Measurements from ENCODE around the gene SEMA5B.

Gene SEMA5B

GRCh38 chr3:122917412-122917811, 110.2 kb downstream of the SEMA5B start:
- Histone ChIP-seq H3K9ac (ENCODE audit: low read length) (no peak overlapping the region), H3K4me3 (ENCODE audit: low read length) (no peak overlapping the region), H3K36me3 (ENCODE audit: control insufficient read depth, insufficient read depth, low read length, severe bottlenecking) (no peaks in the 10 kb centered on the region), H3K4me1 (ENCODE audit: control insufficient read depth, insufficient read depth, low read length) (no peaks in the 10 kb centered on the region), H3K9me3 (ENCODE audit: control insufficient read depth, low read length) (no peaks in the 10 kb centered on the region), H3K27me3 (replicated peaks; ENCODE audit: control insufficient read depth, insufficient read depth, low read length) (peaks cover 55% of the 10 kb centered on the region)
- DNase-seq (ENCODE audit: low read depth), result no peak

- Histone ChIP-seq H3K4me1 (ENCODE audit: control insufficient read depth, insufficient read depth, low read length) (no peaks in the 10 kb centered on the region), H3K9ac (ENCODE audit: low read length) (no peak overlapping the region), H3K9me3 (ENCODE audit: control insufficient read depth, low read length) (no peaks in the 10 kb centered on the region), H3K27me3 (replicated peaks; ENCODE audit: control insufficient read depth, insufficient read depth, low read length) (peaks cover 56% of the 10 kb centered on the region), H3K36me3 (ENCODE audit: control insufficient read depth, insufficient read depth, low read length, severe bottlenecking) (no peaks in the 10 kb centered on the region), H3K4me3 (ENCODE audit: low read length) (no peak overlapping the region)
- no peak for DNase-seq (ENCODE audit: low read depth)
Observed at GRCh38 chr3:122916580-122916979, 111.0 kb downstream of the SEMA5B start.

- Histone ChIP-seq H3K9ac (ENCODE audit: low read length) (no peak overlapping the region), H3K9me3 (ENCODE audit: control insufficient read depth, low read length) (no peaks in the 10 kb centered on the region), H3K36me3 (ENCODE audit: control insufficient read depth, insufficient read depth, low read length, severe bottlenecking) (no peaks in the 10 kb centered on the region), H3K4me3 (ENCODE audit: low read length) (no peak overlapping the region), H3K27me3 (replicated peaks; ENCODE audit: control insufficient read depth, insufficient read depth, low read length) (peaks cover 54% of the 10 kb centered on the region), H3K4me1 (ENCODE audit: control insufficient read depth, insufficient read depth, low read length) (no peaks in the 10 kb centered on the region)
- DNase-seq (ENCODE audit: low read depth), result no peak
Observed at GRCh38 chr3:122916084-122916483, 111.5 kb downstream of the SEMA5B start.

- Histone ChIP-seq H3K36me3 (ENCODE audit: control insufficient read depth, insufficient read depth, low read length, severe bottlenecking) (no peaks in the 10 kb centered on the region), H3K9ac (ENCODE audit: low read length) (no peak overlapping the region), H3K4me1 (ENCODE audit: control insufficient read depth, insufficient read depth, low read length) (no peaks in the 10 kb centered on the region), H3K4me3 (ENCODE audit: low read length) (no peak overlapping the region), H3K27me3 (replicated peaks; ENCODE audit: control insufficient read depth, insufficient read depth, low read length) (peaks cover 48% of the 10 kb centered on the region), H3K9me3 (ENCODE audit: control insufficient read depth, low read length) (no peaks in the 10 kb centered on the region)
- DNase-seq (ENCODE audit: low read depth), result no peak
Observed at GRCh38 chr3:122915300-122916055, 112.1 kb downstream of the SEMA5B start.

GRCh38 chr3:122913539-122914100, 113.9 kb downstream of the SEMA5B start:
- no peaks in the 10 kb centered on the region for H3K4me1 ChIP-seq (ENCODE audit: control insufficient read depth, insufficient read depth, low read length)
- H3K4me3 ChIP-seq (ENCODE audit: low read length), result no peak overlapping the region
- DNase-seq (ENCODE audit: low read depth), result no peak
- peaks cover 48% of the 10 kb centered on the region for H3K27me3 ChIP-seq (replicated peaks; ENCODE audit: control insufficient read depth, insufficient read depth, low read length)
- H3K9me3 ChIP-seq (ENCODE audit: control insufficient read depth, low read length), result no peaks in the 10 kb centered on the region
- H3K9ac ChIP-seq (ENCODE audit: low read length), result no peak overlapping the region
- no peaks in the 10 kb centered on the region for H3K36me3 ChIP-seq (ENCODE audit: control insufficient read depth, insufficient read depth, low read length, severe bottlenecking)

- Histone ChIP-seq H3K9me3 (ENCODE audit: control insufficient read depth, low read length) (no peaks in the 10 kb centered on the region), H3K4me1 (ENCODE audit: control insufficient read depth, insufficient read depth, low read length) (no peaks in the 10 kb centered on the region), H3K27me3 (replicated peaks; ENCODE audit: control insufficient read depth, insufficient read depth, low read length) (peaks cover 48% of the 10 kb centered on the region), H3K36me3 (ENCODE audit: control insufficient read depth, insufficient read depth, low read length, severe bottlenecking) (no peaks in the 10 kb centered on the region), H3K9ac (ENCODE audit: low read length) (no peak overlapping the region), H3K4me3 (ENCODE audit: low read length) (no peak overlapping the region)
- DNase-seq (ENCODE audit: low read depth), result no peak
Observed at GRCh38 chr3:122912772-122913538, 114.6 kb downstream of the SEMA5B start.

GRCh38 chr3:122911901-122912300, 115.7 kb downstream of the SEMA5B start:
- H3K36me3 ChIP-seq (ENCODE audit: control insufficient read depth, insufficient read depth, low read length, severe bottlenecking), result no peaks in the 10 kb centered on the region
- DNase-seq (ENCODE audit: low read depth), result no peak
- H3K4me3 ChIP-seq (ENCODE audit: low read length), result no peak overlapping the region
- H3K9me3 ChIP-seq (ENCODE audit: control insufficient read depth, low read length), result no peaks in the 10 kb centered on the region
- no peaks in the 10 kb centered on the region for H3K4me1 ChIP-seq (ENCODE audit: control insufficient read depth, insufficient read depth, low read length)
- peaks cover 52% of the 10 kb centered on the region for H3K27me3 ChIP-seq (replicated peaks; ENCODE audit: control insufficient read depth, insufficient read depth, low read length)
- no peak overlapping the region for H3K9ac ChIP-seq (ENCODE audit: low read length)

GRCh38 chr3:122908251-122908650, 119.3 kb downstream of the SEMA5B start:
- H3K9ac ChIP-seq (ENCODE audit: low read length), result no peak overlapping the region
- no peaks in the 10 kb centered on the region for H3K4me1 ChIP-seq (ENCODE audit: control insufficient read depth, insufficient read depth, low read length)
- no peak for DNase-seq (ENCODE audit: low read depth)
- no peaks in the 10 kb centered on the region for H3K36me3 ChIP-seq (ENCODE audit: control insufficient read depth, insufficient read depth, low read length, severe bottlenecking)
- H3K9me3 ChIP-seq (ENCODE audit: control insufficient read depth, low read length), result peaks cover 15% of the 10 kb centered on the region
- no peak overlapping the region for H3K4me3 ChIP-seq (ENCODE audit: low read length)
- H3K27me3 ChIP-seq (replicated peaks; ENCODE audit: control insufficient read depth, insufficient read depth, low read length), result peaks cover 31% of the 10 kb centered on the region

- Histone ChIP-seq H3K9me3 (ENCODE audit: control insufficient read depth, low read length) (peaks cover 15% of the 10 kb centered on the region), H3K4me1 (ENCODE audit: control insufficient read depth, insufficient read depth, low read length) (no peaks in the 10 kb centered on the region), H3K27me3 (replicated peaks; ENCODE audit: control insufficient read depth, insufficient read depth, low read length) (peaks cover 34% of the 10 kb centered on the region), H3K4me3 (ENCODE audit: low read length) (no peak overlapping the region), H3K9ac (ENCODE audit: low read length) (no peak overlapping the region), H3K36me3 (ENCODE audit: control insufficient read depth, insufficient read depth, low read length, severe bottlenecking) (no peaks in the 10 kb centered on the region)
- no peak for DNase-seq (ENCODE audit: low read depth)
Observed at GRCh38 chr3:122907471-122907870, 120.1 kb downstream of the SEMA5B start.

GRCh38 chr3:122903171-122903570, 124.4 kb downstream of the SEMA5B start:
- Histone ChIP-seq H3K36me3 (ENCODE audit: control insufficient read depth, insufficient read depth, low read length, severe bottlenecking) (no peaks in the 10 kb centered on the region), H3K9me3 (ENCODE audit: control insufficient read depth, low read length) (peaks cover 15% of the 10 kb centered on the region), H3K4me1 (ENCODE audit: control insufficient read depth, insufficient read depth, low read length) (no peaks in the 10 kb centered on the region), H3K4me3 (ENCODE audit: low read length) (no peak overlapping the region), H3K27me3 (replicated peaks; ENCODE audit: control insufficient read depth, insufficient read depth, low read length) (peaks cover 29% of the 10 kb centered on the region), H3K9ac (ENCODE audit: low read length) (no peak overlapping the region)
- no peak for DNase-seq (ENCODE audit: low read depth)

- Histone ChIP-seq H3K36me3 (ENCODE audit: control insufficient read depth, insufficient read depth, low read length, severe bottlenecking) (no peaks in the 10 kb centered on the region), H3K27me3 (replicated peaks; ENCODE audit: control insufficient read depth, insufficient read depth, low read length) (peaks cover 26% of the 10 kb centered on the region), H3K9me3 (ENCODE audit: control insufficient read depth, low read length) (peaks cover 15% of the 10 kb centered on the region), H3K4me1 (ENCODE audit: control insufficient read depth, insufficient read depth, low read length) (no peaks in the 10 kb centered on the region), H3K4me3 (ENCODE audit: low read length) (no peak overlapping the region), H3K9ac (ENCODE audit: low read length) (no peak overlapping the region)
- DNase-seq (ENCODE audit: low read depth), result no peak
Observed at GRCh38 chr3:122902326-122902725, 125.2 kb downstream of the SEMA5B start.

Data from adipocyte (in vitro differentiated cells).